H9 (cell line): ENCODE results near the gene NDUFB8. TPM values are rescaled to one million over a fixed set of nuclear protein-coding genes. Genes with fewer than 3 reads are reported as not detected.

Experiments
- DNase-seq: peaks from one replicate; pipeline ENCODE4 v3.0.0-alpha.2; 2017
- H2AFZ ChIP-seq: one replicate; pipeline ENCODE4 v1.6.1; 2013; ENCODE audit warnings: mild to moderate bottlenecking, low read length, control low read depth, moderate library complexity
- H2AK5ac ChIP-seq: 2 replicates; pipeline ENCODE4 v1.6.1; 2013; ENCODE audit warnings: low read length, control low read depth, mixed read lengths; ENCODE audit not compliant: insufficient read length
- H2BK120ac ChIP-seq: one replicate; pipeline ENCODE4 v1.6.1; 2013; ENCODE audit warnings: low read depth, mild to moderate bottlenecking, low read length, control low read depth, inconsistent platforms; ENCODE audit not compliant: poor library complexity, severe bottlenecking
- H2BK12ac ChIP-seq: 2 replicates; pipeline ENCODE4 v1.6.1; 2013; ENCODE audit warnings: low read length, control low read depth, mixed read lengths, low read depth; ENCODE audit not compliant: insufficient read length
- H2BK15ac ChIP-seq: 2 replicates; pipeline ENCODE4 v1.6.1; 2013; ENCODE audit warnings: low read depth, low read length, control low read depth
- H2BK20ac ChIP-seq: one replicate; pipeline ENCODE4 v1.6.1; 2013; ENCODE audit warnings: low read depth, mild to moderate bottlenecking, low read length, control low read depth, inconsistent platforms; ENCODE audit not compliant: poor library complexity, severe bottlenecking
- H2BK5ac ChIP-seq: 2 replicates; pipeline ENCODE4 v1.6.1; 2013; ENCODE audit warnings: low read length, control low read depth, mixed read lengths; ENCODE audit not compliant: insufficient read length
- H3K14ac ChIP-seq: 2 replicates; pipeline ENCODE4 v1.6.1; 2013; ENCODE audit warnings: low read length, control low read depth; ENCODE audit not compliant: insufficient read depth
- H3K18ac ChIP-seq: 2 replicates; pipeline ENCODE4 v1.6.1; 2013; ENCODE audit warnings: low read depth, mild to moderate bottlenecking, mixed read lengths, low read length, control low read depth; ENCODE audit not compliant: insufficient read length
- H3K23ac ChIP-seq: 2 replicates; pipeline ENCODE4 v1.6.1; 2013; ENCODE audit warnings: low read length, control low read depth, mixed read lengths, low read depth; ENCODE audit not compliant: insufficient read length
- H3K23me2 ChIP-seq: 2 replicates; pipeline ENCODE4 v1.6.1; 2013; ENCODE audit warnings: low read depth, mild to moderate bottlenecking, mixed read lengths, low read length, control low read depth; ENCODE audit not compliant: insufficient read length, poor library complexity, severe bottlenecking
- H3K27ac ChIP-seq: 2 replicates; pipeline ENCODE4 v1.5.1; 2013; ENCODE audit warnings: low read length, control low read depth, mixed read lengths, low read depth; ENCODE audit not compliant: insufficient read length
- H3K27me3 ChIP-seq: 2 replicates; pipeline ENCODE4 v1.6.1; 2013; ENCODE audit warnings: low read length, control low read depth, inconsistent platforms; ENCODE audit not compliant: insufficient read depth
- H3K4ac ChIP-seq: 2 replicates; pipeline ENCODE4 v1.6.1; 2013; ENCODE audit warnings: low read depth, mild to moderate bottlenecking, control low read depth, inconsistent platforms, low read length, moderate library complexity
- H3K4me1 ChIP-seq: 2 replicates; pipeline ENCODE4 v1.6.1; 2013; ENCODE audit warnings: low read length, control low read depth, inconsistent platforms; ENCODE audit not compliant: insufficient read depth
- H3K4me2 ChIP-seq: 2 replicates; pipeline ENCODE4 v1.6.1; 2013; ENCODE audit warnings: low read length, control low read depth, mixed read lengths; ENCODE audit not compliant: insufficient read length, insufficient read depth
- H3K56ac ChIP-seq: 2 replicates; pipeline ENCODE4 v1.6.1; 2013; ENCODE audit warnings: low read depth, mild to moderate bottlenecking, mixed read lengths, low read length, control low read depth; ENCODE audit not compliant: insufficient read length
- H3K79me1 ChIP-seq: 2 replicates; pipeline ENCODE4 v1.6.1; 2013; ENCODE audit warnings: low read depth, mild to moderate bottlenecking, moderate library complexity, low read length, control low read depth, inconsistent platforms; ENCODE audit not compliant: insufficient read depth, poor library complexity, severe bottlenecking
- H3K79me2 ChIP-seq: 2 replicates; pipeline ENCODE4 v1.6.1; 2013; ENCODE audit warnings: low read length, control low read depth, inconsistent platforms; ENCODE audit not compliant: insufficient read depth
- H3K9ac ChIP-seq: 2 replicates; pipeline ENCODE4 v1.6.1; 2013; ENCODE audit warnings: low read length, control low read depth, mixed read lengths; ENCODE audit not compliant: insufficient read length; ENCODE audit errors: extremely low read depth
- H3K9me3 ChIP-seq: one replicate; pipeline ENCODE4 v1.6.1; 2013; ENCODE audit warnings: low read depth, low read length, inconsistent platforms; ENCODE audit not compliant: control insufficient read depth
- H3T11ph ChIP-seq: one replicate; pipeline ENCODE4 v1.6.1; 2013; ENCODE audit warnings: mild to moderate bottlenecking, low read length, control low read depth, inconsistent platforms
- H4K20me1 ChIP-seq: one replicate; pipeline ENCODE4 v1.6.1; 2013; ENCODE audit not compliant: control insufficient read depth, insufficient read length, insufficient read depth
- H4K5ac ChIP-seq: 2 replicates; pipeline ENCODE4 v1.6.1; 2013; ENCODE audit warnings: low read depth, mild to moderate bottlenecking, mixed read lengths, low read length, control low read depth; ENCODE audit not compliant: insufficient read length
- H4K8ac ChIP-seq: replicated peaks from 2 replicates; pipeline ENCODE4 v1.6.1; 2013; ENCODE audit warnings: low read length, control low read depth, mixed read lengths, low read depth; ENCODE audit not compliant: insufficient read length
- H4K91ac ChIP-seq: 2 replicates; pipeline ENCODE4 v1.6.1; 2013; ENCODE audit warnings: low read depth, mild to moderate bottlenecking, moderate library complexity, mixed read lengths, low read length, control low read depth; ENCODE audit not compliant: insufficient read length
- H3K27ac Mint-ChIP-seq, 3 experiments: 2 replicates in 2 of 3; 3 replicates in 1 of 3; pipeline ENCODE4 v1.8.0; 2020 to 2021; ENCODE audit warnings: mixed read lengths in 3 of 3, mild to moderate bottlenecking in 1 of 3, moderate library complexity in 1 of 3
- H3K27me3 Mint-ChIP-seq: 2 replicates; pipeline ENCODE4 v1.8.0; 2021; ENCODE audit warnings: low read depth, mild to moderate bottlenecking, moderate library complexity, mixed read lengths
- H3K36me3 Mint-ChIP-seq, 3 experiments: 2 replicates in 2 of 3; 3 replicates in 1 of 3; pipeline ENCODE4 v1.8.0; 2020 to 2021; ENCODE audit warnings: low read depth in 3 of 3, mixed read lengths in 3 of 3; ENCODE audit not compliant: insufficient read depth in 1 of 3
- H3K4me1 Mint-ChIP-seq, 2 experiments: 2 replicates each; pipeline ENCODE4 v1.8.0; 2020; ENCODE audit warnings: mixed read lengths in 2 of 2
- H3K4me3 Mint-ChIP-seq, 2 experiments: 2 replicates in 1 of 2; 3 replicates in 1 of 2; pipeline ENCODE4 v1.8.0; 2020 to 2021; ENCODE audit warnings: mild to moderate bottlenecking in 2 of 2, mixed read lengths in 2 of 2, moderate library complexity in 1 of 2
- H3K9me3 Mint-ChIP-seq, 2 experiments: 2 replicates in 1 of 2; 3 replicates in 1 of 2; pipeline ENCODE4 v1.8.0; 2020; ENCODE audit warnings: mild to moderate bottlenecking in 2 of 2, mixed read lengths in 2 of 2, moderate library complexity in 1 of 2
- WGBS: extraction: QIAGEN DNeasy Blood & Tissue Kit; methylation state at CpG from one replicate; pipeline ENCODE4 v1.1.7; 2013; ENCODE audit warnings: missing lambda C conversion rate, low lambda C conversion rate, mixed read lengths; ENCODE audit not compliant: insufficient read length; ENCODE audit errors: extremely low coverage; 5-methylcytosine and 5-hydroxymethylcytosine counted together
- total RNA-seq: library from RNA; stranded (reverse); gene quantifications from 2 replicates; pipeline ENCODE4 v1.2.1, GENCODE V29; 2021
- TF ChIP-seq, protein P1 (sequence below): fragments of 200-600 bp; sonication (generic); conservative IDR thresholded peaks from 3 replicates; pipeline ENCODE4 v1.8.0; 2021; ENCODE audit warnings: antibody characterized with exemption, mild to moderate bottlenecking

The NDUFB8 gene
- total RNA-seq, 1 experiment from 2014 or later: 205 TPM

DNA sequence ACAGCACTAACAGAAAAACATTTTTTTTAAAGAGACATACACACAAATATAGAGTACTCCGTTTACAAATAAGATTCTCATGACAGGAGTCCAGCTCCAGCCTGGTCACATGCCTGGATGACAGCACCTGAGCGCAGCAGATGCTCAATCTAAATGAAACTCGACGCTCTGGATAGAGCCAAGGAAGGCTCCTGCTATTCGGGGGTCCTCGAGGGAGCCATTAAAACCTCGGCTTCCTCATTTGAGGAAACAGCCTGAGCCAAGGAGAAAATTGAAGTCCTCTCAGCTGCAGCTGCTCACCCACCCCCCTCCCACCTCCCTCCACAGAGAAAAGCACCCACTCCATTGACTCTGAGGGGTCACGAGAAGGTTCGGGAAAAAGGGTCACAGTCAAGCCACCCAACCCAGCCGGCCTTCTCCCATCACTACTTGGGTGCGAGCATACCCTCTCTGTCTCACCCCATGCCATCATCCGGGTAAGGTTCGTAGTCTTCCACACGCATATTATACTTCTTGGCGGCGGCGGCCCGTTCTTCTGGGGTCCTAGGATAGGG is 673 bp downstream of the NDUFB8 start:
- H3K36me3 Mint-ChIP-seq: peaks cover 13 to 30% (median 27%) of the 10 kb centered on the region in 3 experiments; a peak in 6 of 7 replicates
- WGBS: no CpG with 5 or more reads among the region's 18 CpGs

More for the DNA sequence above, 673 bp downstream of the NDUFB8 start:
- H3K4me1 ChIP-seq: no peaks in the 10 kb centered on the region; the same call in 1 of the 2 replicates
- no peak overlapping the region for H2AFZ ChIP-seq
- no peaks in the 10 kb centered on the region for H4K20me1 ChIP-seq
- H3K27ac ChIP-seq: no peak overlapping the region
- H3K79me1 ChIP-seq: peaks cover 3% of the 10 kb centered on the region
- H4K8ac ChIP-seq: no peak overlapping the region
- no peak overlapping the region for H2AK5ac ChIP-seq
- no peaks in the 10 kb centered on the region for H3K9me3 ChIP-seq
- H3K23ac ChIP-seq: no peak overlapping the region
- no peak overlapping the region for H3K18ac ChIP-seq
- no peak overlapping the region for H3T11ph ChIP-seq
- H3K4ac ChIP-seq: no peak overlapping the region
- H3K9ac ChIP-seq: peak overlapping the region; percentile 90
- no peak overlapping the region for H2BK15ac ChIP-seq
- Mint-ChIP-seq H3K4me1 (peaks cover 15 to 17% of the 10 kb centered on the region in 2 experiments), H3K27me3 (no peaks in the 10 kb centered on the region), H3K9me3 (no peaks in the 10 kb centered on the region), H3K27ac (peak overlapping the region in 2 of 3 experiments; percentile 24 to 99; a peak in 2 of 7 replicates), H3K4me3 (peak overlapping the region; percentile 100)
- no peak overlapping the region for H2BK5ac ChIP-seq
- no peak overlapping the region for H4K5ac ChIP-seq
- TF ChIP-seq, protein P1, sequence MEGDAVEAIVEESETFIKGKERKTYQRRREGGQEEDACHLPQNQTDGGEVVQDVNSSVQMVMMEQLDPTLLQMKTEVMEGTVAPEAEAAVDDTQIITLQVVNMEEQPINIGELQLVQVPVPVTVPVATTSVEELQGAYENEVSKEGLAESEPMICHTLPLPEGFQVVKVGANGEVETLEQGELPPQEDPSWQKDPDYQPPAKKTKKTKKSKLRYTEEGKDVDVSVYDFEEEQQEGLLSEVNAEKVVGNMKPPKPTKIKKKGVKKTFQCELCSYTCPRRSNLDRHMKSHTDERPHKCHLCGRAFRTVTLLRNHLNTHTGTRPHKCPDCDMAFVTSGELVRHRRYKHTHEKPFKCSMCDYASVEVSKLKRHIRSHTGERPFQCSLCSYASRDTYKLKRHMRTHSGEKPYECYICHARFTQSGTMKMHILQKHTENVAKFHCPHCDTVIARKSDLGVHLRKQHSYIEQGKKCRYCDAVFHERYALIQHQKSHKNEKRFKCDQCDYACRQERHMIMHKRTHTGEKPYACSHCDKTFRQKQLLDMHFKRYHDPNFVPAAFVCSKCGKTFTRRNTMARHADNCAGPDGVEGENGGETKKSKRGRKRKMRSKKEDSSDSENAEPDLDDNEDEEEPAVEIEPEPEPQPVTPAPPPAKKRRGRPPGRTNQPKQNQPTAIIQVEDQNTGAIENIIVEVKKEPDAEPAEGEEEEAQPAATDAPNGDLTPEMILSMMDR: no peak
- H3K79me2 ChIP-seq: no peaks in the 10 kb centered on the region
- H4K91ac ChIP-seq: no peak overlapping the region
- no peak overlapping the region for H2BK12ac ChIP-seq
- H3K56ac ChIP-seq: no peak overlapping the region
- no peak for DNase-seq
- H2BK120ac ChIP-seq: no peak overlapping the region
- no peak overlapping the region for H2BK20ac ChIP-seq
- H3K27me3 ChIP-seq: no peaks in the 10 kb centered on the region
- H3K14ac ChIP-seq: no peak overlapping the region
- peak overlapping the region; percentile 99 for H3K4me2 ChIP-seq
- H3K23me2 ChIP-seq: peaks cover 7% of the 10 kb centered on the region
